Smooth muscle cell (in vitro differentiated cells): ENCODE measurements around the gene SPATA18. TPM values are rescaled to one million over a fixed set of nuclear protein-coding genes. Genes with fewer than 3 reads are reported as not detected.

Experiments
- DNase-seq: peaks from one replicate; lab custom pipeline; 2025; ENCODE audit not compliant: unreplicated experiment; lab: John Stamatoyannopoulos, UW
- H2AFZ ChIP-seq: fragments of 200-600 bp; sonication (generic); 2 replicates; pipeline ENCODE4 v1.6.0; 2016; ENCODE audit warnings: antibody characterized with exemption, low read depth, mild to moderate bottlenecking
- H3F3A ChIP-seq: fragments of 200-600 bp; sonication (generic); 2 replicates; pipeline ENCODE4 v1.6.0; 2017; ENCODE audit warnings: antibody characterized with exemption, low read depth
- H3K27ac ChIP-seq: fragments of 200-600 bp; sonication (generic); 2 replicates; pipeline ENCODE4 v1.5.1; 2016; ENCODE audit warnings: low read depth, mild to moderate bottlenecking
- H3K27me3 ChIP-seq: fragments of 200-600 bp; sonication (generic); 2 replicates; pipeline ENCODE4 v1.6.1; 2016; ENCODE audit warnings: low read depth, mild to moderate bottlenecking
- H3K36me3 ChIP-seq: fragments of 200-600 bp; sonication (generic); 2 replicates; pipeline ENCODE4 v1.5.1; 2016; ENCODE audit warnings: low read depth
- H3K4me1 ChIP-seq: fragments of 200-600 bp; sonication (generic); 2 replicates; pipeline ENCODE4 v1.5.1; 2016; ENCODE audit warnings: low read depth
- H3K4me2 ChIP-seq: fragments of 200-600 bp; sonication (generic); 2 replicates; pipeline ENCODE4 v1.6.0; 2016; ENCODE audit warnings: mild to moderate bottlenecking
- H3K4me3 ChIP-seq: fragments of 200-600 bp; sonication (generic); 2 replicates; pipeline ENCODE4 v1.5.1; 2016; ENCODE audit warnings: mild to moderate bottlenecking
- H3K79me2 ChIP-seq: fragments of 200-600 bp; sonication (generic); 2 replicates; pipeline ENCODE4 v1.6.0; 2016; ENCODE audit warnings: low read depth, mild to moderate bottlenecking
- H3K9ac ChIP-seq: fragments of 200-600 bp; sonication (generic); 2 replicates; pipeline ENCODE4 v1.6.0; 2016; ENCODE audit warnings: low read depth
- H3K9me3 ChIP-seq: fragments of 200-600 bp; sonication (generic); replicated peaks from 2 replicates; pipeline ENCODE4 v1.5.1; 2016; ENCODE audit warnings: low read depth
- H4K20me1 ChIP-seq: fragments of 200-600 bp; sonication (generic); 2 replicates; pipeline ENCODE4 v1.6.0; 2016; ENCODE audit warnings: low read depth
- WGBS: methylation state at CpG from one replicate; pipeline ENCODE4 v1.1.7; 2016; ENCODE audit warnings: low lambda C conversion rate; 5-methylcytosine and 5-hydroxymethylcytosine counted together
- polyA plus RNA-seq: library from polyadenylated mRNA; unstranded; fragments of >200 nt; fragmentation: Nextera tagmentation; extraction: Ambion mirVana; gene quantifications from 2 replicates; pipeline ENCODE4 v1.2.1, GENCODE V29; 2016
- total RNA-seq: library from RNA; depleted of rRNA; stranded (reverse); fragments of >200 nt; gene quantifications from 2 replicates; pipeline ENCODE4 v1.2.3, GENCODE V29; 2014
- TF ChIP-seq, protein P1 (sequence below): fragments of 200-600 bp; sonication (generic); IDR thresholded peaks from 2 replicates; pipeline ENCODE4 v1.5.1; 2017; ENCODE audit warnings: borderline replicate concordance, mild to moderate bottlenecking, antibody characterized with exemption; ENCODE audit not compliant: insufficient read depth, poor library complexity, severe bottlenecking

SPATA18 gene
- total and polyA plus RNA-seq, 2 experiments from 2014 or later, result 8.9 to 21.2 TPM

DNA sequence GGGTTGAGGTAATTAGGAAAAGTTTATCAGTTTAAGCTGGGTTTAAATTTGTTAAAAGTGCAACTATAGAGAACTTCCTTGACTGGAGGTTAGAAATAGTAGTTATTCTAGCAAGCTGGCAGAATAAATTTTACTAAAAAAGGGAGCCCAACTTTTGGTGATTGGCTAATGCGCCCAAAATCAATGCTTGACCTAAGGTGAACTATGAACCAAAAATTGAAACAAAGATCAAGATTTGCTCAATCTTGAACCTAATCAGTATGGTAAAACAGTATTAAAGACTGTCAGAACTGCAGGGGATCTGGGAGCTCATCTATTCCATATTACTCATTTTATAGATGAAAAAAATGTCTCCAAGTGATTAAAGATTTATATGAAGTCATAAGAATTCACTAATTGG lies 6.1 kb upstream of the SPATA18 start:
- H2AFZ ChIP-seq, result no peak overlapping the region
- H4K20me1 ChIP-seq, result no peaks in the 10 kb centered on the region
- 92% methylated on average over 1 of the region's 1 CpG for WGBS
- TF ChIP-seq, protein P1, sequence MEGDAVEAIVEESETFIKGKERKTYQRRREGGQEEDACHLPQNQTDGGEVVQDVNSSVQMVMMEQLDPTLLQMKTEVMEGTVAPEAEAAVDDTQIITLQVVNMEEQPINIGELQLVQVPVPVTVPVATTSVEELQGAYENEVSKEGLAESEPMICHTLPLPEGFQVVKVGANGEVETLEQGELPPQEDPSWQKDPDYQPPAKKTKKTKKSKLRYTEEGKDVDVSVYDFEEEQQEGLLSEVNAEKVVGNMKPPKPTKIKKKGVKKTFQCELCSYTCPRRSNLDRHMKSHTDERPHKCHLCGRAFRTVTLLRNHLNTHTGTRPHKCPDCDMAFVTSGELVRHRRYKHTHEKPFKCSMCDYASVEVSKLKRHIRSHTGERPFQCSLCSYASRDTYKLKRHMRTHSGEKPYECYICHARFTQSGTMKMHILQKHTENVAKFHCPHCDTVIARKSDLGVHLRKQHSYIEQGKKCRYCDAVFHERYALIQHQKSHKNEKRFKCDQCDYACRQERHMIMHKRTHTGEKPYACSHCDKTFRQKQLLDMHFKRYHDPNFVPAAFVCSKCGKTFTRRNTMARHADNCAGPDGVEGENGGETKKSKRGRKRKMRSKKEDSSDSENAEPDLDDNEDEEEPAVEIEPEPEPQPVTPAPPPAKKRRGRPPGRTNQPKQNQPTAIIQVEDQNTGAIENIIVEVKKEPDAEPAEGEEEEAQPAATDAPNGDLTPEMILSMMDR, result no peak
- H3K36me3 ChIP-seq, result no peaks in the 10 kb centered on the region
- no peak overlapping the region for H3K9ac ChIP-seq
- H3K9me3 ChIP-seq, result no peaks in the 10 kb centered on the region
- no peak overlapping the region for H3K4me3 ChIP-seq
- H3K27me3 ChIP-seq, result peaks cover 14% of the 10 kb centered on the region
- H3K27ac ChIP-seq, result no peak overlapping the region
- no peaks in the 10 kb centered on the region for H3K79me2 ChIP-seq
- no peak overlapping the region for H3K4me2 ChIP-seq
- no peaks in the 10 kb centered on the region for H3F3A ChIP-seq
- no peaks in the 10 kb centered on the region for H3K4me1 ChIP-seq
- DNase-seq, result no peak

DNA sequence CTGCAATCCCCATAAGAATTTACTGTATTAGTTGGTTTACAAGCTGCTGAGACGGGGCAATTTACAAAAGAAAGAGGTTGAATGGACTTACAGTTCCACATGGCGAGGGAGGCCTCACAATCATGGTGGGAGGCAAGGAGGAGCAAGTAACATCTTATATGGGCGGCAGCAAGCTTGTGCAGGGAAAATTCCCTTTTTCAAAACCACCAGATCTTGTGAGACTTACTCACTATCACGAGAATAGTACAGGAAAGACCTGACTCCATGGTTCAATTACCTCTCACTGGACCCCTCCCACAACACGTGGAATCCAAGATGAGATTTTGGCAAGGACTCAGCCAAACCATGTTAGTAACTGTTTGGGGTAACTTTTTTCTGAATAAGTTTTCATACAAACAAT lies 1.8 kb upstream of the SPATA18 start:
- Histone ChIP-seq H3F3A (peaks cover 7% of the 10 kb centered on the region), H2AFZ (no peak overlapping the region), H3K9ac (no peak overlapping the region), H3K27ac (no peak overlapping the region), H3K9me3 (no peaks in the 10 kb centered on the region), H3K79me2 (no peaks in the 10 kb centered on the region), H3K27me3 (no peaks in the 10 kb centered on the region), H3K4me3 (no peak overlapping the region), H3K4me1 (peaks cover 13% of the 10 kb centered on the region), H3K36me3 (no peaks in the 10 kb centered on the region), H3K4me2 (no peak overlapping the region), H4K20me1 (no peaks in the 10 kb centered on the region)
- TF ChIP-seq, protein P1, result no peak
- 89% methylated on average over 5 of the region's 5 CpGs for WGBS
- no peak for DNase-seq

DNA sequence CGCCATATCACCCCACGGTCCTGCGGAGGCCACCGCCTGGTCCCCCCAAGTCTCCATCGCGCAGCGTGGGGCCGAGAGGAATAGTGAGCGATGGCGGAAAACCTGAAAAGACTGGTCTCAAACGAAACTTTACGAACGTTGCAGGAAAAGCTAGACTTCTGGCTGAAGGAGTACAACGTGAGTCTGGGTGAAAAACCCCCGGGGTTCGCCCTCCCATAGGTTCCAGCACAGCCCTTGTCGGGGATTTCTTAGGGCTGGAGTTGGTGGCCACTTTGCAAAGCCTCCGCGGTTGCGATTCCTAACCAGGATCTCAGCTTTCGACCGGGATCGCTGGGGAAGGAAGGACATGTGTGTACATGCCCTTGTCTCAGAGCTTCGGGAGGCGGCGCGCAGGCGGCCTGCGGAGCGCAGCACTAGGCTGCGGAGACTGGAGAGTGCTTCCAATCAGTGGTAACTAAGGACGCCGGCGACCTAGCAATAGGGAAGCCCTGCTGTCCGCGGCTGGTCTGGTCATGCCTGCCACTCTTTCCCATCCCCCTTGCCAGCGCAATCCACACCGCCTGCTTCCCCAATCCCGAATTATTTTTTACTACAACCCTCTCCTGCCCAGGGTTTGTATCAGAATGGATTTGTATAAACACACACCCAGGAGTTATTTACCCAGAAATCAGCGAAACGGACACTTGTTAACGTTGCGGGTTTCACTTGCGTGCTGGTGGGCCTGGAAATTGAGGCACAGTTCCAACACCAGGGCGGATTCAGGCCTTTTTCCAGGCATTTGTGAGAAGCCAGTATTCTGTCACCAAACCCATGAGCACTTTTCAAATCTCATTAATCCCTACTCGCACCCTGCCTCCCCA lies 741 bp downstream of the SPATA18 start:
- 5% methylated on average over 46 of the region's 46 CpGs for WGBS
- peak overlapping the region; percentile 70 for H3K4me3 ChIP-seq
- peak overlapping the region; percentile 79 for H3K9ac ChIP-seq
- DNase-seq, result peak; percentile 49
- H3K79me2 ChIP-seq, result no peaks in the 10 kb centered on the region
- no peaks in the 10 kb centered on the region for H3K27me3 ChIP-seq
- peak overlapping the region; percentile 90 for H3K4me2 ChIP-seq
- H3K4me1 ChIP-seq, result peaks cover 21% of the 10 kb centered on the region
- peak overlapping the region; percentile 87 for H2AFZ ChIP-seq
- H3K36me3 ChIP-seq, result no peaks in the 10 kb centered on the region
- TF ChIP-seq, protein P1, result no peak
- peaks cover 7% of the 10 kb centered on the region for H3F3A ChIP-seq
- peak overlapping the region; percentile 84 for H3K27ac ChIP-seq
- no peaks in the 10 kb centered on the region for H4K20me1 ChIP-seq
- H3K9me3 ChIP-seq, result no peaks in the 10 kb centered on the region

DNA sequence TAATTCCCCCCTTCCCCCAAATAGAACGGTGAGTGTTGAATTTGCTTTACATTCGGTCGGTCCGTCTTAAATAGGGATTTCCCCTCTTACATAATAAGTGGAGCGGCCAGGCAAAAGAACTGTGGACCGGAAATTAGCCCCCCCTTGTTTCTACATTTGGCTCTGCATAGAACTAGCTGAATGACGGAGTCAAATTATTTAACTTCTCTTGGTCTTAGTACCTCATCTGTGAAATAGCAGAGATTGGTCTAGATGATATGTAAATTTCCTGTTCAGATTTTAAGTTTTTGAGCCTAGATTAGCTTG lies 1.3 kb downstream of the SPATA18 start:
- no peaks in the 10 kb centered on the region for H4K20me1 ChIP-seq
- TF ChIP-seq, protein P1, result no peak
- DNase-seq, result no peak
- H3K9me3 ChIP-seq, result no peaks in the 10 kb centered on the region
- peak overlapping the region; percentile 79 for H3K9ac ChIP-seq
- H3K36me3 ChIP-seq, result no peaks in the 10 kb centered on the region
- H3K4me1 ChIP-seq, result peaks cover 21% of the 10 kb centered on the region
- peaks cover 7% of the 10 kb centered on the region for H3F3A ChIP-seq
- no peaks in the 10 kb centered on the region for H3K79me2 ChIP-seq
- H3K4me3 ChIP-seq, result peak overlapping the region; percentile 70
- H3K4me2 ChIP-seq, result peak overlapping the region; percentile 90
- H2AFZ ChIP-seq, result peak overlapping the region; percentile 12
- peak overlapping the region; percentile 84 for H3K27ac ChIP-seq
- no peaks in the 10 kb centered on the region for H3K27me3 ChIP-seq
- 17% methylated on average over 7 of the region's 7 CpGs for WGBS
